Skeletal muscle cell (primary cell): ENCODE measurements around the gene POLR2L.

Experiments used
- DNase-seq: peaks from one replicate; pipeline ENCODE4 v3.0.0-alpha.2; 2010; ENCODE audit warnings: low read depth
- H3K4me3 ChIP-seq: 2 replicates; pipeline ENCODE4 v1.5.1; 2011; ENCODE audit warnings: low read depth, mild to moderate bottlenecking, control low read depth, low read length, moderate library complexity

The POLR2L gene

DNA sequence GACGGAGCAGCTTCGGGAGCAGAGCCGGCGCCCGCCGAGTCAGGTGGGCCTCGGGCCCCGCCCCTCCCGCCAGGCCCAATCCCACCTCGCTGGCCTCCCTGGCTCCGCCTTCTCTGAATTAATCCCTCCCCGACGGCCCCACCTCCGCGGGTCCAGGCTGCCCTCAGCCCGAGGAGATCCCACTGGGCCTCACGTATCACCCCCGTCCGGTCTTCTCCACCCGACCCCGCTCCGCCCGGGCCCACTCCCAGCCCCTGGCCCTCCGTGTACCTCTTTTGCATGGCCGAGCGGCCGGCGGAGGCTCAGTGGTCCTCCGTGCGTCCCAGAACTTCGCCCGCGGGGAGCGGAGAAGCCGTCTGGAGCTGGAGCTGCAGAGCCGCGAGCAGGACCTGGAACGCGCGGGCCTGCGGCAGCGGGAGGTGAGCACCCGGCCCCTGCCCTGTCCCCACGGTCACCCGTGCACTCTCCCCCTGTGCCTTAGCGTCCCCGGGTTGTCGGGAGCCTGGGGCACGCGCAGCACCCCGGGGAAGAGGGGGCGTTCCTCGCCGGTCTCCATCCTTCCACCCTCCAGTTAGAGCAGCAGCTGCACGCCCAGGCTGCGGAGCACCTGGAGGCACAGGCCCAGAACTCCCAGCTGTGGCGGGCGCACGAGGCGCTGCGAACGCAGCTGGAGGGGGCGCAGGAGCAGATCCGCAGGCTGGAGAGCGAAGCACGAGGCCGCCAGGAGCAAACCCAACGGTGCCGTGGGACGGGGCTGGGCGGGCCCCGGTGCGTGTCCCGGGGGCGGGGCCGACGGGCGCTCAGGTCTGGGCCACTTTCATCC is 11.8 kb downstream of the POLR2L start:
- peak overlapping the region; percentile 42 for H3K4me3 ChIP-seq
- no peak for DNase-seq

DNA sequence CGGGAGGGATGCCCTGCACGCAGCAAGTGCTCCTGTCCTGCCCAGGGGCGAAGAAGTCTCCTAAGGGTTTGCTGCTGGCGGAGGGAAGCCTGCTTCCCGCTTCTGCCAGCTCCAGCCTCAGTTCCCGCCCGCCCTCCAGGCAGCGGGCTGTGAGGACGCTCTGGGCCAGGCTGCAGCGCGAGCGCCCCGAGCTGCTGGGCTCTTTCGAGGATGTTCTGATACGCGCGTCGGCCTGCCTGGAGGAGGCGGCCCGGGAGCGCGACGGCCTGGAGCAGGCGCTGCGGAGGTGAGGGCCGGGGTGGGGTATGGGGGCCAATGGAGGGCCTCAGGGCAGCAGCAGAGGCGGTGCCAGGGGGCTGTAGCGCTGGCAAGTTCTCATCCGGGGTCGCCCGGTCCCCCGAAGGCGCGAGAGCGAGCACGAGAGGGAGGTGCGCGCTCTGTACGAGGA is 12.5 kb downstream of the POLR2L start:
- DNase-seq, result no peak

DNA sequence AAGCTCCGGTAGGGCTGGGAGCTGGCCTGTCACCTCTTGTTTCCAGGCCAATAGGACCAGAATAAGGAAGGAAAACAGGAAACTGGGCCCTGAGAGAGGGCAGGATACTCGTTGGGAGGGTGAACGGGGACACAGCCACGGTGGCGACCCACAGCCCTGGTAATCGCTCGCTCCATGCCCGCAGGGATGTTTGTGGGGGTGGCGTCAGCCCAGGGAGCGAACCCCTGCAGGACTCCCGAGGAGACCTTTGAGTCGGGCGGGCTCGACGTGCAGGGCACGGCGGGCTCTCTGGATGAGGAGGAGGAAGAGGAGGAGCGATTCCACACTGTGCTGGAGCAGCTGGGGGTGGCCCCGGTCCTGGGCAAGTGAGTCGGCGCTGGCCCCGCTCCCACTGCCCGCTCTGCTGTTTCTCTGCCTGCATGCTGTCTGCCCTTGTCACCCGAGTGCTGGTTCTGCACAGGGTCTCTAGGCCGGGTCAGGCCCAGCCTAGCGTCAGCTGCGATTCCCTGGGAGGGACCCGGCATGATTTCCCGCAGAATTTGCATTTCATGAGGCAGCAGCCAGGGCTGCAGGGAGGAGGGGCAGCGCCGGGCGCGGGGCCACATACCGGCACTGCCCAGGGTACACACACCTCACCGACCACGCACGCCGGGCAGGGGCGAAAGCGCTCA is 13.0 kb downstream of the POLR2L start:
- H3K4me3 ChIP-seq, result peak overlapping the region; percentile 42
- no peak for DNase-seq

More for the DNA sequence above, 12.5 kb downstream of the POLR2L start:
- peak overlapping the region; percentile 42 for H3K4me3 ChIP-seq

DNA sequence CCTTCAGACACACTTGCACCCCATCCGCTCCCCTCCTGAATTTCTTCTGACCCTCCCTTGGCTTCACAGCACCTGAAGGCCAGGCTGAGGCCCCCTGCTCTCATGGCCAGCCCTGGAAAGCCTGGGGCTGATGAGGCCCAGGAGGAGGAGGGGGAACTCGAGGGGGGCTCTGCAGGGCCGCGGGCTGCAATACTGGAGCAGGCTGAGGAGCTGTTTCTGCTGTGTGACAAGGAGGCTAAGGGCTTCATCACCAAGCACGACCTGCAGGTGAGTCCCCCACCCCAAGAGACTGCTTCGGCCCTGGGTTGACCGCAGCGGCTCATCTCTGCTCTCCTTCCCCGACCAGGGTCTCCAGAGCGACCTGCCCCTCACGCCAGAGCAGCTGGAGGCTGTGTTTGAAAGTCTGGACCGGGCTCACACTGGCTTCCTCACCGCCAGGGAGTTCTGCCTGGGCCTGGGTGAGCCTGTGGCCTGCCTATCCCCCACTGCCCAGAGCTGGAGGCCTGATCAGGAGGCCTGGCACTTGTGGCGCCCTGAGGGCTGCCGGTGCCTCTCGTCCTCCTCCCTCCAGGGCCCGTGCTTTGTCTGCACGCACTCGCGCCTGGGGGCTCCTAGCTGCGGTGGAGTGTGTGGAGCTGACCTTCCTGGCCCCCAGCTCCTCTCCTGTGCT is 13.7 kb downstream of the POLR2L start:
- no peak for DNase-seq
- H3K4me3 ChIP-seq, result no peak overlapping the region

DNA sequence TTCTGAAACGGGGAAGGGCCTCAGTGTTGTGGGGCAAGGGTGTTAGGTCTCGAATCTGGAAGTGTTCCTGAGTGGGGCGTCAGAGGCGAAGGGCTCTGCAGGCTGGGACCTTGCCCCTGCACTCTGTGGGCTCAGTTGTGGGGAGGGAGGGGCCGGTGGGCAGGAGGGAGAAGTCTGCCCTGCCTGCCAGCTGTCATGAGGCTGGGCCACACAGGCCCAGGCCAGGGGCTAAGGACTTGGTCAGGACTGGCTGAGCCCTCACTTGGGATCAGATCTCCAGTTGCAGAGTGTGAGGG is 14.5 kb downstream of the POLR2L start, which contains the start of gene CRACR2B:
Gene CRACR2B (plus strand): TSS at position 23 of the 296 bp plus-strand sequence. CDS start 689 bp downstream, outside the sequence.
- no peak for DNase-seq
- H3K4me3 ChIP-seq, result peak within 1 kb of the TSS; percentile 29

DNA sequence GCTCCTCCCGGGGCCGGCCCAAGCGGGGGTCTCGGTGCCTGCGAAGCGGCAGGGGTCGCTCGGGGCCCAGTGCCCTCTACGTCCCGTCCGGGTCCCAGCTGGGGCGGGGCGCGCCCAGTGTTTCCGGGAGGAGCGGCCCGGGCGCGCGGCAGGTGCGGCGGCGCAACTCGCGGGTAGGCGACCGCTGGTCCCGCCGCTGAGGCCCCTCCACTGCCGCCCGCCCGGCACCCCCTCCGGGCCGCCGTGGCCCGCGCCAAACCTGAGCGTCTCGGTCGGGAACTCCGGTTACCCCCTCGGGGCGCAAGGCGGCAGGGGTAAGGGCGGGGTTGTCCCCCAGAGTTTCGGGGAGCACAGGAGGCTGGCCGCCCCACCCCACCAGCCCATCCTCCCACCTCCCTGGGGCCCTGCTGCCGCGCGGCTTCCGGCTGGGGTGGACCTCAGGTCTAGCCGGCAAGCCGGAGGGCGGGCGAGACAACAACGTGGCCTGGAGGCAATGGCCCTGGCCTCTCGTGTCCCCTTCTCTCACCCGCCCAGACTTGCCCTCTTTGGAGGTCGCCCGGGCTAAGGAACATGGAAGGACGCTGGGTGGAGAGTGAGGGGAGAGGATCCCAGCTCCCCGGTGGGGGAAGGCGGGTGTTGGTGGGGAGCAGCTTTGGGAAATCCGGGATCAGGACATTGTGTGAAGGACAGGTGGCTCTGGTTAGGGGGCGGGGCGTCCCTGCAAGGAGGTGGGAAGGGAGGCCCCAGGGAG is 15.0 kb downstream of the POLR2L start:
- peak overlapping the region; percentile 29 for H3K4me3 ChIP-seq
- no peak for DNase-seq

DNA sequence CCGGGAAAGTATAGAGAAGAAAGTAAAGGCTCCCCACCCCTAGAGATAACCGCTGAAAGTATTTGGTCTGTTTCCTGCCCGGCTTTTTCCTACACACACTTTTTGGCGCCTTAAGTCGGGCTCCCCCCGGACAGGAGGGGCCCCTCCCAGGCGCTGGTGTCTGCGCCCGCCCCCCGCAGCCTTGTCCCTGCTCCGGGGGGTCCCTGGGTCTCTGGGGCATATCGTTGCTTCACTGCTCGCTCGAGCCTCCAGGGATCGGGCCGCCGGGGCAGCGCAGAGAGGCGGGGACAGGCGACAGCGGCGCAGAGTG is 15.5 kb downstream of the POLR2L start:
- H3K4me3 ChIP-seq, result peak overlapping the region; percentile 29
- DNase-seq, result no peak

DNA sequence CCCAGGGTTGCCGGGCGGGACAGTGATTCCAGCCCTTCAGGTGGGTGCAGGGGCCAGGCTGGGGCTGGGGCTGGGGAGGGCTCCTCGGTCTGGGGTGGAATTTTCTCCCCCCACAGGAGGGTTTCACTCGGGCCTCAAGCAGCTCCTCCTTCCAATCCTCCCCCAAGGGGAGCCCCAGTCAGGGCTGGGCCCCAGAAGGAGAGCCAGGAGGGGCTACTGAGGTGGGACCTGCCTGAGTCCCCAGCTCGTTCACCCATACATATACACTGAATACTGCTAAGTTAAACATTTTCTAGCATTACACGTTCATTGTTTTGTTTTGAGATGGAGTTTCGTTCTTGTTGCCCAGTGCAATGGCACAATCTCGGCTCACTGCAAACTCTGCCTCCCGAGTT is 16.1 kb downstream of the POLR2L start:
- DNase-seq, result no peak
- no peak overlapping the region for H3K4me3 ChIP-seq

DNA sequence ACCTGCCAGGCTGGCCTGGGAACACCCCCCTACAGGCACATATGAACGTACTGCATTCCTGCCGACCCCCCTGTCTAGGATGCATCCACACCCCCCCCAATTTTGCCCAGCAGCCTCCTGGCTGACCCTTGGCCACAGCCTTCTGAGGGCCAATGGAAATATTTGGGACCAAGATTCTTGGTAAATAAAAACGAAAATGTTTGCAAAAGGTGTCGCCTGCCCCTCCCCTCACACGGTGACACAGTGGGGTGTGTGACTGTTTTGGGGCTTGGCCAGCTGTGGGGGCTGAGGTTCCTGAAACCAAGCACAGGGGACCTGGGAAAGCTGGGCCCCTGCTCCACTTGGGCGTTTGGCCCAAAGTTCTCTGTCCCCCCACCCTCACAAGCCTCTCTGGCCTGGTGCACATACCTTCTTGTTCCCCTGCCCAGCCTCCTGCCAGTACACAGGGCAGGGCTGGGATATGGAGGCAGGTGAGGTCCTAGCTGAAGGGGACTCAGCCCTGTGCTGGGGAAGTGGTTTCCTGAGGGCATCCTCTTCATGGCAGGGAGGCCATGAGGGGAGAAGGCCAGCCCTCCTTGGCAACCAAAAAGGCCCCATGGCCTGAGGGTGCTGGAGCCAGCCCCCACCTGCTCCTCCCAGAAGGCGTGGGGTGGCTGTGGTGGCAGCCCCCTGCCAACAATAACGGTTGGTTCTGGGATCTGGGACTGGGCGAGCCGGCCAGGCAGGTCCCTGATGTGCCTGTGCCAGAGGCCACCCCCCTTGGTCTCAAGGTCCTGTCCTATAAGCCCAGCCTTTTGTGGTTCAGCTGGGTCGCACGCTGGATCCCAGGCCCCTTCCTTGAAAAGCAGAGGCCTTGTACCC is 16.7 kb downstream of the POLR2L start:
- H3K4me3 ChIP-seq, result no peak overlapping the region
- DNase-seq, result no peak

DNA sequence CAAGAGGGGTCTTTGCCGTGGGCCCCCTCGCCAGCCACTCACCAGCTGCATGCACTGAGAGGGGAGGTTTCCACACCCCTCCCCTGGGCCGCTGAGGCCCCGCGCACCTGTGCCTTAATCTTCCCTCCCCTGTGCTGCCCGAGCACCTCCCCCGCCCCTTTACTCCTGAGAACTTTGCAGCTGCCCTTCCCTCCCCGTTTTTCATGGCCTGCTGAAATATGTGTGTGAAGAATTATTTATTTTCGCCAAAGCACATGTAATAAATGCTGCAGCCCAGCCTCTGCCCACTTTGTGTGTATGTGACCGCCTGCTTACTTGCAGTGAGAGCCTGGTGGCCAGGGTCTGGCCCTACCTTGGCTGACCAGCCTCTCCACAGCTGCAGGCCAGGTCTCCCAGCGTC is 17.4 kb downstream of the POLR2L start:
- DNase-seq, result no peak

DNA sequence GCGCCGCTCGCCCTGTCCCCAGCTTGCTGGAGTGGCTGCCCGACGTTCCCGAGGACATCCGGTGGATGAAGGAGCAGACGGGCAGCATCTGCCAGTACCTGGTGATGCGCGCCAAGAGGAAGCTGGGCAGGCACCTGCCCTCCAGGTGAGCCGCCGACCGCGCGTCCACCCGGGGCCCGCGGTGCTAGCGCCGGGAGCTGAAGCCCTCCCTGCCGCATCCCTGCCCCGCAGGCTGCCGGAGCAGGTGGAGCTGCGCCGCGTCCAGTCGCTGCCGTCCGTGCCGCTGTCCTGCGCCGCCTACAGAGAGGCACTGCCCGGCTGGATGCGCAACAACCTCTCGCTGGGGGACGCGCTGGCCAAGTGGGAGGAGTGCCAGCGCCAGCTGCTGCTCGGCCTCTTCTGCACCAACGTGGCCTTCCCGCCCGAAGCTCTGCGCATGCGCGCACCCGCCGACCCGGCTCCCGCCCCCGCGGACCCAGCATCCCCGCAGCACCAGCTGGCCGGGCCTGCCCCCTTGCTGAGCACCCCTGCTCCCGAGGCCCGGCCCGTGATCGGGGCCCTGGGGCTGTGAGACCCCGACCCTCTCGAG is 17.9 kb downstream of the POLR2L start:
- no peak overlapping the region for H3K4me3 ChIP-seq

More for the DNA sequence above, 17.4 kb downstream of the POLR2L start:
- H3K4me3 ChIP-seq, result no peak overlapping the region

DNA sequence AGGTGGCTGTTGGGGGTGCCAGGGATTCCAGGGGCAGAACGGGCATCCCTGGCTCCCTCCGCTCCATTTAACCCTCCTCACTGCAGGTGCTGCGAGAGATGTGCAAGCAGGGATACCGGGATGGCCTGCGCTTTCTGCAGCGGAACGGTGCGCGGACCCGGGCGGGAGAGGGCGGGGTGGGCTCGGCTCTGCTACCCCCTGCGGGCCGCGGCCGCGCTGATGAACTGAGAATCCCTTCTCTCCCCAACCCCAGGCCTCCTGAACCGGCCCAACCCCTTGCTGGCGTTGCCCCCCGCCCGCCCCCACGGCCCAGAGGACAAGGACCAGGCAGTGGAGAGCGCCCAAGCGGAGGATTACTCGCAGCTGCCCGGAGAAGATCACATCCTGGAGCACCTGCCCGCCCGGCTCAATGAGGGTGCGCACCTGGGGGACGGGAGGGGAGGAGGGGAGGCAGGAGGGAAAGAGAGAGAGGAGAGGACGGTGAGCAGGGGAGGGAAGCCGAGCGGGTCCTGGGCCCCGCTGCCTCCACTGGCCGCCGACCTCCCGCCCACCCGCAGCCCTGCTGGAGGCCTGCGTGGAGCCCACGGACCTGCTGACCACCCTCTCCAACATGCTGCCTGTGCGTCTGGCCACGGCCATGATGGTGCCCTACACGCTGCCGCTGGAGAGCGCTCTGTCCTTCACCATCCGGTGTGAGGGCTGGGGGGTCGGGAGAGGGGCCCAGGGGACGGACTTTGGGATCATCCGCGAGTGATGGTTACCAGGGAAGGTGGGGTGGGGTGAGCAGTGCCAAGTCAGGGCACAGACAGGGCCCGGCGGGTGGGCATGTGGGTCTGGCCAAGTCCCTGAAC is 18.7 kb downstream of the POLR2L start:
- no peak overlapping the region for H3K4me3 ChIP-seq

More for the DNA sequence above, 17.9 kb downstream of the POLR2L start:
- no peak for DNase-seq

DNA sequence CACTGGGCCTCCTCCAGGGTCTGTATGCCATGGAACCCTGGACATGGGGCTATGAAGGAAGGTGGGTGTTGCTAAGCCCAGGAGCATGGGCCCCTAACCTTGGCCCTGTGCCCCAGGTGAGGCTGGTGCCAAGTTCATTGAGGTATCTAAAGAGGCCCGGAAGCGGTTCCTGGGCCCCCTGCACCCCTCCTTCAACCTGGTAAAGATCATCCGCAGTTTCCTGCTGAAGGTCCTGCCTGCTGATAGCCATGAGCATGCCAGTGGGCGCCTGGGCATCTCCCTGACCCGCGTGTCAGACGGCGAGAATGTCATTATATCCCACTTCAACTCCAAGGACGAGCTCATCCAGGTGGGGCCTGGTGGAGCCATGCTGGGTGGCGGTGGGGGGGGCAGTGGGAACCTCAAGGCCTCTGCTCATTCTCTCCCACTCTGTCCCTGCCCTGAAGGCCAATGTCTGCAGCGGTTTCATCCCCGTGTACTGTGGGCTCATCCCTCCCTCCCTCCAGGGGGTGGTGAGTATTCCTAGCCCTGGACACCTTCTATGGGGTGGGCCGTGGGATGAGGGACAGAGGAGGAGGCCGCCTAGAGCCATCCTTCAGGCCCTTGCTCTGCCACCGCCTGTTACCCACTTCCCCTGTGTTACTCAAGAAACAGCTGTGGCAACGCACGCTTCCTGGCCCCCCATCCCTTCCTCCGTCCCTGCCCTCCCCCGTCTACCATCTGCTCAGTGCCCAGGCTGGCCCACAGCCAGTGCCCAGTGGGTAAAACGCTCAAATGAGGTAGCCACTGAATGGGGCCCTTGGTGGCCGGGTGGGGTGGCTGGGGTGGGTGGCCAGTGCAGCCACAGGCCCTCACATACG is 20.6 kb downstream of the POLR2L start:
- H3K4me3 ChIP-seq, result no peak overlapping the region
- no peak for DNase-seq

More for the DNA sequence above, 18.7 kb downstream of the POLR2L start:
- no peak for DNase-seq

DNA sequence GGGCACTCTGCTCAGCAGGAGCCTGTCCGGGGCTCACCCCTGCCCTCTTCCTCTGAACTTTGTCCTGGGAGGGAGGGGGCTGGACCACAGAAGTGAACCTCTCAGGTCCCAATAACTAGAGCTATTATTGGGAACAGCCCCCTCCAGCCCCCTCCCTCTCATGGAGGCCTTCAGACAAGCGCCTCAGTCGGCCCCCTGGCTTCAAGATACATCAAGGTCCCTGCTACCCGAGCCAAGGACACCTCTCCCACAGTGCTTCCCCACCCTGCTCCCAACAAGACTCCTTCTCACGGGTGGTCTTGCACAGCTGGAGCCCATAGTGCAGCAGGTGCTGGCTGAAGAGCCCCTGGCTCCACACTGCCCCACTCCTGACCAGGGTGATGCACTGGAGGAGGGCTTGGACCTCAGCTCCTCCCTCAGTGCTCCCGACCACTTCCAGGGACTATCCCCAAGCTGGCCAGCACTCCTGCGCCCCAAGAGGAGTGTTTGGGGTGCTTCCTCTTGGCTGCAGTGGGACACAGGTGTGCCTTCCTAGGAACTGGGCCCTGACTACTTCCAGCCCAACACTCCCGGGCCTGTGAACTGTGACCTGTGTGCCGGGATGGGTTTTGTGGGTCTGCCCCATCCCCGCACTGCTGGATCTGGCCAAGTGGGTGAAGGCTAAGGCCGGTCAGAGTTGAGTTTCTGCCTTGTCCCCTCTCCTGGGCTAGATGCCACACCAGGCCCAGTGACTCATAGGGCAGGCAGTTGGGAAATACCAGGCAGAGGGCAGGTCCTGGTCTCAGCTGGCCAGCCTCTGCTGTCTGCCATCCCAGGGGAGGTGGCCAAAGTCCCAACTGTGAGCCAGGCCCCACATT is 21.4 kb downstream of the POLR2L start:
- no peak for DNase-seq

DNA sequence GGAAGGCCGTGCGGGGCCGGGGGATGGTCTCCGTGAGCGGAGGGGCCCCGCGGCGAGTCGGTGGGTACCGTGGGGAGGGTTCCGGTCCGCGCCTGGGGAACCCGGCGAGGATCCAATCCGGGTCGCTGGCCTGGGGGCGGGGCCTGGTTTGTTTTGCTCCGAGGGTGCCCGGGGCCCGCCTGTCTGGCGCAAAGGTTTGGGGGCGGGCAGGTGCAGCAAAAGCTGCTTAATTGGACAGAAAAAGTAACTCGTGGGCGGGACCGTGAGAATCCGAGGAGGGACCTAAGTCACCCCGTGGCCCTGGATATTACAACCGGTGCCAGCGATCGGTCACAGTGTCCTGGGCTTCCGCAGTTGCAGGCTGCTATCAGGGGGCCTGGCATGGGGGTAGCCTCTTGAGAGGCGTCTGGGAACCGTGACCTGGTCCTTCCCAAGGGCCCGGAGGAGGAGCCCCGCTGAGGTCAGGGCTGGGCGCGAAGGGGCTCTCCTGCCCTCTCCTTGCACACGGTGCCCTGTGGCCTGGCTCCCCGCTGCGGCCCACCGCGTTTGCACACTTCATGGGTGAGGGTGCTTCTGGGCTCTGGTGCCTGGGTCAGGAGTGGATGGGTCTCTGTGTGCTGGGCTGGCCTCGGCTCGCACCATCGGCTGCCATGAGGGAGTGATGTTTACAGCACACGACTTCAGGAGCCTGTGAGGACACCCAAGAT is 22.2 kb downstream of the POLR2L start:
- DNase-seq, result no peak
- H3K4me3 ChIP-seq, result peak overlapping the region; percentile 75

More for the DNA sequence above, 21.4 kb downstream of the POLR2L start:
- peak overlapping the region; percentile 75 for H3K4me3 ChIP-seq
